D721Med (cell line): ENCODE data around the gene CCDC68.

Experiments used
- DNase-seq: peaks from one replicate; pipeline ENCODE4 v3.0.0; 2011; ENCODE audit warnings: low spot score; ENCODE audit not compliant: insufficient read length
- FAIRE-seq: peaks from 2 replicates; lab custom pipeline; 2011; peaks lifted over from hg19 to GRCh38; lab: Jason Lieb, UNC
- TF ChIP-seq, protein P1 (sequence below): IDR thresholded peaks from 2 replicates; pipeline ENCODE4 v1.5.1; 2012; ENCODE audit warnings: mild to moderate bottlenecking, control low read depth; ENCODE audit not compliant: insufficient read depth; ENCODE audit errors: missing control alignments

Gene CCDC68

DNA sequence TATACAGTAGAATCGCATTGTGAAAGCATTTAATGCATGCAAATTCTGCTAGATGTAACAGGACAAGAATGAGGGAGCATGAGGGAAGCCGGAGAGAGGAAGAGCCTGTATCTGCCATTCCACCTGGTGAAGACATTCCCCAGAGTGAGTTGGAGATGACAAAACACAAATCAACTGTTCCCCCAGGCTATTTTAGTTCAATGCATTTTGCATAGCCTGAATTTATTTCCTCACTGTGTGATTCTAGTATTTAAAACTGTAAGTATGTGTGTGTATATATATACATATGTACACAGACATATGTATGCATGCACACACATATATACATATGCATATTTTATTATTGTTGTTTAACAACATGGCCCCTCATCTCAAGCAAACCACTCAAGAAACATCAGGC is 54.7 kb downstream of the CCDC68 start:
- no peak for FAIRE-seq

DNA sequence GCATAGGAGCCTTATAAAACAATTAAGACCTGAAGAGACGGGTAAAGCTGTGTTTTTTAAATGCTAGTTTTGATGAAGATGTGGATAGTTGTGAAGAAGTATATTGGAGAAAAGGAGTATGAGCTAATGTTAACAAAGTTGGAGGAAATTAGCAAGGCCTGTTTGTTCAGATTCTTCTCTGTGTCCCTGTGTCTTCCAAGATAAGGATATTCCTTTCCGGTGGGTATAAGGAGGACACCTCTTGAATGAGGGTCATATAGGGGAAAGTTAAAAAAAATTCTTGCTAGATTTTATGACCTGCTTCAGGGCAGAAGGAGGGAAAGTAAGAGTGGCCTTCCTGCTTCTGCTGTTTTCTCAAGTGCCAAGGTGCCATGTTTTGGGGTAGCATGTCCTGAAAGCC is 59.0 kb downstream of the CCDC68 start:
- no peak for FAIRE-seq
- TF ChIP-seq, protein P1, sequence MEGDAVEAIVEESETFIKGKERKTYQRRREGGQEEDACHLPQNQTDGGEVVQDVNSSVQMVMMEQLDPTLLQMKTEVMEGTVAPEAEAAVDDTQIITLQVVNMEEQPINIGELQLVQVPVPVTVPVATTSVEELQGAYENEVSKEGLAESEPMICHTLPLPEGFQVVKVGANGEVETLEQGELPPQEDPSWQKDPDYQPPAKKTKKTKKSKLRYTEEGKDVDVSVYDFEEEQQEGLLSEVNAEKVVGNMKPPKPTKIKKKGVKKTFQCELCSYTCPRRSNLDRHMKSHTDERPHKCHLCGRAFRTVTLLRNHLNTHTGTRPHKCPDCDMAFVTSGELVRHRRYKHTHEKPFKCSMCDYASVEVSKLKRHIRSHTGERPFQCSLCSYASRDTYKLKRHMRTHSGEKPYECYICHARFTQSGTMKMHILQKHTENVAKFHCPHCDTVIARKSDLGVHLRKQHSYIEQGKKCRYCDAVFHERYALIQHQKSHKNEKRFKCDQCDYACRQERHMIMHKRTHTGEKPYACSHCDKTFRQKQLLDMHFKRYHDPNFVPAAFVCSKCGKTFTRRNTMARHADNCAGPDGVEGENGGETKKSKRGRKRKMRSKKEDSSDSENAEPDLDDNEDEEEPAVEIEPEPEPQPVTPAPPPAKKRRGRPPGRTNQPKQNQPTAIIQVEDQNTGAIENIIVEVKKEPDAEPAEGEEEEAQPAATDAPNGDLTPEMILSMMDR, result no peak
- DNase-seq, result no peak

More for the DNA sequence above, 54.7 kb downstream of the CCDC68 start:
- no peak for DNase-seq
- TF ChIP-seq, protein P1, result no peak

DNA sequence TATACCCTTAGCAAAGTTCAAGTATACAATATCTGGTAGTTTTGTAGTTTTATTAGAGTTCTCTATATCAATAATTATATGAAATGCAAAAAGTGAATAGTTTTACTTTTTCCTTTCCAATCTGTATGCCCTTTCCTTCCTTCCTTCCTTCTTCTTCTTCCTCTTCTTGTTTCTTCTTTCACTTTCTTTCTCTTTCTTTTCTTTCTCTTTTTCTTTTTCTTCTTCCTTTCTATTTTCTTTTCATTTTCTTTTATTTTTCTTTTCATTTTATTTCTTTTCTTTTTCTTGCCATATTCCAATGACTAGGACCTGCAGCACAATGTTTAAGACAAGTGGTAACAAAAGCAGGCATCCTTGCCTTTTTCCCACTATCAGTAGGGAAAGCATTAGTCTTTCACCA is 59.8 kb downstream of the CCDC68 start:
- FAIRE-seq (no peak), DNase-seq (no peak)
- TF ChIP-seq, protein P1, result no peak

DNA sequence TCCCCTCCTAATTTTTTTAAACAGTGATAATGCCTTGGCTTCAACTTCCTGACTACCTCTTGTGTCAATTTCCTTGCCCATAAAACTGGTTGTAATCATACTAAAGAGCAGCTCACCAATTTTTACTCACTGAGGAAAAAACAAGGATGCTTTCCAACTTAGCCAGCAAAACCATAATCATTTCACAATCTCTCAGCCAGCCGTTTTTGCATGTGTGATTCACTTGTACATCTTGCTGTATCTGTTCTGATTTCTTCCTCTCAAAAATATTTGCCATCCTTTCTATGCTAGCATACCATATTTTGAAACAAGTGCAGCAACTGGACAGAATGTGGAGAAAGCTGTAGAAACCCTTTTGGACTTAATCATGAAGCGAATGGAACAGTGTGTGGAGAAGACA is 70.3 kb downstream of the CCDC68 start:
- DNase-seq (no peak), FAIRE-seq (no peak)
- TF ChIP-seq, protein P1, result no peak

DNA sequence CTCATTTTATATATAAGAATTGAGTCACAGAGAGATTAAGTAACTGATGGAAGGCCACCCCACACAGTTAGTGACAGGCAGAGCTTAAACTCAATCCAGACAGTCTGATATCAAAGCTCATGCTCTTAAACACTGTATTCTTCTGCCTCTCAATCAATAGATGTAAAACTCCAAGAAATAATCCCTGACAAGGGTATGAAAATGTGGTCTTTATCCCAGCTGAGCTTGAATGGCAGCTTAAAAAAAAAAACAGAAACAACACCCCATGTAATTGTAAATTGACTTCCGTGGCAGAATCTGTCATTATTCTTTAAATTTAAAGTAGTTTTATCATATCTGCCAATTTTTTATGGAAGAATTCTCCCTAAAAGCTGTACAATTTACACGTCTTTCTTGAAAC is 70.9 kb downstream of the CCDC68 start:
- FAIRE-seq, result no peak
- no peak for DNase-seq
- TF ChIP-seq, protein P1, result no peak

DNA sequence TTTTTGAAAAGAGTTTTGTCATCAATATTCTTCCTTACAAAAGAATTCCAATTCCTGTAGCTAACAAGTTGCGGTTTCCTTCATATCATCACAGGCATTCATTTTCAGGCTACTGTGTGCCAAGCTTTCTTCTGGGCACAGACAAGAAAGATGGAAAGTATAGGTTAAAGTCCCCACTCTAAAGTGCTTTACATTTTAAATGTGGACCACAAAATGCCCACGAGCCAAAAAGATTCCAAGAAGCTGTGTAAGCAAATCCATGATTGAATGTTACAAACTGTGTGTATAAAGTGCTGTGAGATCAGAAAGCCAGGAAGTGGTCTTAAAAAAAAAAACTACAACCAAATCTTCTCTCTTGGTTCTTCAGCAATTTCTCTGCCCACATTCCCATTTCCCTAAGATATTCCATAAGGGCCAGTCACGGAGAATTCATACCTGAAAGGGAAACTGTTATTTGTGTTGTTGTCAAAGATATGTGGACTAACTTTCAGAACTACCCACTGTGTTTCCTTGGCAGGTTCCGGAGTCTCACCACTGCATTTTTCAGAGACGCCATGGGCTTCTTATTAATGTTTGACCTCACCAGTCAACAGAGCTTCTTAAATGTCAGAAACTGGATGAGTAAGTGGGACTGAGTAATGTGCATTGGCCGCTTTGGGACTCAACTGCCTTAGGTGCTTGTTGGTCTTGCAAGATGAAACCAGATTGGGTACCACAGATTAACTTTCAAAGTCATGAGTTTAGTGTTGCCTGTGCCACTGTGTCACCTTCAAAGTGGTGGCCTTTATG is 75.3 kb downstream of the CCDC68 start:
- FAIRE-seq (no peak), DNase-seq (no peak)
- TF ChIP-seq, protein P1, result no peak

DNA sequence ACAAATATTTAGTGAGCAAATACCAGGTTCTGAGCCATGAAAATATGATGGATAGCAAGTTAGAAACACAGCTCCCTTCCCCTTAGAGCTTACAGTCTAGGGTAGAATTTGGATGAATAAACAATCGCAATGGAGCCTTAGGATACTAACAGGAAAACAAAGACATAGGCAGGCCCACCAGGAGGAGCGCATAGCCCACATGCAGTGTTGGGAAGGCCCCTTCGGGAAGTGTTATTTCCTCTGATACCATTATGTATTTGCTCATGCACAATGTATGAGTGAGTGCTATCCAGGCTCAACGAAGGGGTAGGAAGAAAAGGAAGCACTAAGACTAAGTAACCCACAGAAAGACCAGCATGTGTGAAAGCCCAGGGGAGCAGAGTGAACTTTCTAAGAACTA is 76.9 kb downstream of the CCDC68 start:
- TF ChIP-seq, protein P1, result no peak
- DNase-seq, result no peak
- peak; percentile 38 for FAIRE-seq
